GM12892 (cell line): ENCODE results near the gene SEC63.

Experiments used
- POLR2A ChIP-seq: IDR thresholded peaks from 2 replicates; pipeline ENCODE4 v1.6.1; 2011; ENCODE audit warnings: low read depth, low read length, control low read depth
- POLR2AphosphoS5 ChIP-seq: IDR thresholded peaks from 2 replicates; pipeline ENCODE4 v1.6.1; 2011; ENCODE audit warnings: low read depth, low read length, control low read depth

DNA sequence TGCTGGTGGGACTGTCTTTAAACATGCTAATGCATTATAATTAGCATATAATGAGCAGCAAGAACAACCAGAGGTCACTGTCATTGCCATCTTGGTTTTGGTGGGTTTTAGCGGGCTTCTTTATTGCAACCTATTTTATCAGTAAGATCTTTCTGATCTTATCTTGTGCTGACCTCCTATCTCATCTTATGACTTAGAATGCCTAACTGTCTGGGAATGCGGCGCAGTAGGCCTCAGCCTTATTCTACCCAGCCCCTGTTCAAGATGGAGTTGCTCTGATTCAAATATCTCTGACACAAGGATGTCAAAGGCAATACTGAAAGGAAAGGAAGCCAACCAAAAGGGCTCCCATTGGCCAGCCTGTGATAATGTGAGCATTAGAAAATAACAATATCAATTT, 29.8 kb upstream of the SEC63 start:
- no peak for TF ChIP-seq POLR2A
- no peak for TF ChIP-seq POLR2AphosphoS5
